Activated CD4-positive, alpha-beta T cell treated with anti-CD3 and anti-CD28 coated beads, Interleukin-2, amount 10 ng/mL, durations not matched to agents 7 days and 5 days (primary cell): Measurements from ENCODE around the gene RB1. TPM values are rescaled to one million over a fixed set of nuclear protein-coding genes. Genes with fewer than 3 reads are reported as not detected.

Source experiments
- CTCF ChIA-PET: fragments of 350-600 bp; sonication (Branson Sonifier 250); formaldehyde crosslinking; loops from one replicate; lab custom pipeline; 2021; ENCODE audit warnings: antibody characterized with exemption; lab: Charles Lee
- POLR2A ChIA-PET: fragments of 350-600 bp; sonication (Branson Sonifier 250); formaldehyde crosslinking; loops from one replicate; lab custom pipeline; 2021; ENCODE audit warnings: antibody characterized with exemption; lab: Charles Lee
- DNase-seq: peaks from one replicate; pipeline ENCODE4 v3.0.0-alpha.2; 2020
- H3K27ac Mint-ChIP-seq: one replicate; pipeline ENCODE4 v1.8.0; 2021; ENCODE audit warnings: mild to moderate bottlenecking, moderate library complexity, mixed read lengths
- H3K27me3 Mint-ChIP-seq: one replicate; pipeline ENCODE4 v1.8.0; 2021; ENCODE audit warnings: mixed read lengths
- H3K36me3 Mint-ChIP-seq: one replicate; pipeline ENCODE4 v1.8.0; 2021; ENCODE audit warnings: low read depth, mixed read lengths
- H3K4me1 Mint-ChIP-seq: one replicate; pipeline ENCODE4 v1.8.0; 2021; ENCODE audit warnings: mixed read lengths
- H3K4me3 Mint-ChIP-seq: one replicate; pipeline ENCODE4 v1.8.0; 2021; ENCODE audit warnings: mild to moderate bottlenecking, moderate library complexity, mixed read lengths
- H3K9me3 Mint-ChIP-seq: one replicate; pipeline ENCODE4 v1.8.0; 2021; ENCODE audit warnings: mixed read lengths
- total RNA-seq, 2 experiments: library from RNA; stranded (reverse); gene quantifications; one replicate each; pipeline ENCODE4 v1.2.3, GENCODE V29; 2021

The RB1 gene
- total RNA-seq, 2 experiments from 2014 or later = 47.1 to 61.5 TPM

GRCh38 chr13:48496271-48497161 lies 193.0 kb downstream of the RB1 start:
- H3K4me1 Mint-ChIP-seq = peaks cover 62% of the 10 kb centered on the region
- peak overlapping the region; percentile 79 for H3K27ac Mint-ChIP-seq
- peak overlapping the region; percentile 48 for H3K4me3 Mint-ChIP-seq
- POLR2A ChIA-PET = no interaction called here
- no peaks in the 10 kb centered on the region for H3K9me3 Mint-ChIP-seq
- peak; percentile 75 for DNase-seq
- no peaks in the 10 kb centered on the region for H3K27me3 Mint-ChIP-seq
- H3K36me3 Mint-ChIP-seq = peaks cover 41% of the 10 kb centered on the region
- CTCF ChIA-PET = interaction anchor here (0.6 to 1.4 kb wide), 4 partner anchors 9 to 101 kb away, joined by 3 to 4 read pairs (median 3); no protein-coding TSS in a partner anchor

GRCh38 chr13:48497669-48498068 lies 194.1 kb downstream of the RB1 start:
- Mint-ChIP-seq H3K36me3 (peaks cover 49% of the 10 kb centered on the region), H3K27me3 (no peaks in the 10 kb centered on the region), H3K4me1 (peaks cover 71% of the 10 kb centered on the region), H3K27ac (peak overlapping the region; percentile 76), H3K9me3 (peaks cover 3% of the 10 kb centered on the region), H3K4me3 (no peak overlapping the region)
- ChIA-PET POLR2A (no interaction called here), CTCF (interaction anchor here (1.0 to 1.7 kb wide), 4 partner anchors 8 to 254 kb away, joined by 3 to 7 read pairs (median 3); no protein-coding TSS in a partner anchor)
- DNase-seq = no peak

GRCh38 chr13:48500652-48501197 lies 197.2 kb downstream of the RB1 start:
- Mint-ChIP-seq H3K4me1 (peaks cover 91% of the 10 kb centered on the region), H3K36me3 (peaks cover 76% of the 10 kb centered on the region)

GRCh38 chr13:48501705-48502104 lies 198.2 kb downstream of the RB1 start:
- H3K4me1 Mint-ChIP-seq = peaks cover 93% of the 10 kb centered on the region
- peaks cover 82% of the 10 kb centered on the region for H3K36me3 Mint-ChIP-seq
- DNase-seq = no peak
- H3K4me3 Mint-ChIP-seq = no peak overlapping the region
- H3K27ac Mint-ChIP-seq = no peak overlapping the region
- H3K9me3 Mint-ChIP-seq = peaks cover 18% of the 10 kb centered on the region
- no peaks in the 10 kb centered on the region for H3K27me3 Mint-ChIP-seq
- CTCF ChIA-PET = interaction anchor here (0.9 kb wide), 1 partner anchor 61 kb away, joined by 3 read pairs; no protein-coding TSS in a partner anchor
- POLR2A ChIA-PET = no interaction called here

More at GRCh38 chr13:48500652-48501197, 197.2 kb downstream of the RB1 start:
- ChIA-PET POLR2A (no interaction called here), CTCF (interaction anchor here (0.9 kb wide), 1 partner anchor 62 kb away, joined by 3 read pairs; no protein-coding TSS in a partner anchor)
- H3K4me3 Mint-ChIP-seq = no peak overlapping the region
- DNase-seq = no peak
- H3K27ac Mint-ChIP-seq = no peak overlapping the region
- peaks cover 16% of the 10 kb centered on the region for H3K9me3 Mint-ChIP-seq
- H3K27me3 Mint-ChIP-seq = no peaks in the 10 kb centered on the region

- Mint-ChIP-seq H3K4me3 (no peak overlapping the region), H3K36me3 (peaks cover 88% of the 10 kb centered on the region), H3K27me3 (no peaks in the 10 kb centered on the region), H3K9me3 (peaks cover 24% of the 10 kb centered on the region), H3K27ac (peak overlapping the region; percentile 64), H3K4me1 (peaks cover 92% of the 10 kb centered on the region)
- POLR2A ChIA-PET = no interaction called here
- no peak for DNase-seq
- CTCF ChIA-PET = interaction anchor here (0.7 to 1.0 kb wide), 2 partner anchors 9 to 478 kb away, joined by 3 read pairs; no protein-coding TSS in a partner anchor
Observed at GRCh38 chr13:48502601-48503319, 199.2 kb downstream of the RB1 start.

- ChIA-PET POLR2A (interaction anchor here (1.6 kb wide), 1 partner anchor 28 kb away, joined by 8 read pairs; the partner anchor contains the start of gene RCBTB2), CTCF (interaction anchor here (0.6 to 1.7 kb wide), 8 partner anchors 17 to 1513 kb away, joined by 3 to 5 read pairs (median 4); no protein-coding TSS in a partner anchor)
- H3K4me1 Mint-ChIP-seq = peaks cover 87% of the 10 kb centered on the region
- peaks cover 28% of the 10 kb centered on the region for H3K9me3 Mint-ChIP-seq
- no peak for DNase-seq
- H3K4me3 Mint-ChIP-seq = no peak overlapping the region
- H3K36me3 Mint-ChIP-seq = peaks cover 87% of the 10 kb centered on the region
- no peaks in the 10 kb centered on the region for H3K27me3 Mint-ChIP-seq
- H3K27ac Mint-ChIP-seq = peak overlapping the region; percentile 98
Observed at GRCh38 chr13:48504606-48505005, 201.1 kb downstream of the RB1 start.

GRCh38 chr13:48505012-48505411 lies 201.5 kb downstream of the RB1 start:
- DNase-seq = peak; percentile 48
- ChIA-PET CTCF (interaction anchor here (0.6 to 1.7 kb wide), 9 partner anchors 8 to 1512 kb away, joined by 3 to 5 read pairs (median 4); no protein-coding TSS in a partner anchor), POLR2A (interaction anchor here (1.6 kb wide), 1 partner anchor 27 kb away, joined by 8 read pairs; the partner anchor contains the start of gene RCBTB2)
- Mint-ChIP-seq H3K27ac (peak overlapping the region; percentile 98), H3K4me3 (peak overlapping the region; percentile 3), H3K27me3 (no peaks in the 10 kb centered on the region), H3K9me3 (peaks cover 28% of the 10 kb centered on the region), H3K36me3 (peaks cover 87% of the 10 kb centered on the region), H3K4me1 (peaks cover 87% of the 10 kb centered on the region)

GRCh38 chr13:48505597-48506091 lies 202.1 kb downstream of the RB1 start:
- H3K36me3 Mint-ChIP-seq = peaks cover 87% of the 10 kb centered on the region
- peak overlapping the region; percentile 98 for H3K27ac Mint-ChIP-seq
- H3K9me3 Mint-ChIP-seq = peaks cover 28% of the 10 kb centered on the region
- POLR2A ChIA-PET = interaction anchor here (0.7 to 1.6 kb wide), 2 partner anchors 13 to 27 kb away, joined by 8 to 13 read pairs; partner anchors contain the start of gene RCBTB2
- peaks cover 89% of the 10 kb centered on the region for H3K4me1 Mint-ChIP-seq
- H3K4me3 Mint-ChIP-seq = peak overlapping the region; percentile 63
- no peaks in the 10 kb centered on the region for H3K27me3 Mint-ChIP-seq
- CTCF ChIA-PET = interaction anchor here (0.9 to 1.7 kb wide), 4 partner anchors 8 to 468 kb away, joined by 3 to 5 read pairs (median 4); no protein-coding TSS in a partner anchor
- DNase-seq = peak; percentile 82

GRCh38 chr13:48506092-48506701 lies 202.6 kb downstream of the RB1 start:
- Mint-ChIP-seq H3K4me1 (peaks cover 85% of the 10 kb centered on the region), H3K4me3 (peak overlapping the region; percentile 63), H3K27me3 (no peaks in the 10 kb centered on the region), H3K36me3 (peaks cover 84% of the 10 kb centered on the region), H3K27ac (peak overlapping the region; percentile 98), H3K9me3 (peaks cover 28% of the 10 kb centered on the region)
- CTCF ChIA-PET = interaction anchor here (0.8 to 1.7 kb wide), 4 partner anchors 9 to 468 kb away, joined by 3 to 5 read pairs (median 3); no protein-coding TSS in a partner anchor
- DNase-seq = no peak
- POLR2A ChIA-PET = interaction anchor here (0.7 to 1.6 kb wide), 2 partner anchors 14 to 26 kb away, joined by 8 to 13 read pairs; partner anchors contain the start of gene RCBTB2

- no peak for DNase-seq
- Mint-ChIP-seq H3K9me3 (peaks cover 28% of the 10 kb centered on the region), H3K27ac (peak overlapping the region; percentile 98), H3K4me3 (no peak overlapping the region), H3K27me3 (no peaks in the 10 kb centered on the region), H3K4me1 (peaks cover 80% of the 10 kb centered on the region), H3K36me3 (peaks cover 83% of the 10 kb centered on the region)
- CTCF ChIA-PET = interaction anchor here (0.8 to 1.1 kb wide), 4 partner anchors 9 to 469 kb away, joined by 3 to 4 read pairs (median 3); no protein-coding TSS in a partner anchor
- POLR2A ChIA-PET = no interaction called here
Observed at GRCh38 chr13:48507021-48507420, 203.5 kb downstream of the RB1 start.

GRCh38 chr13:48508011-48508410 lies 204.5 kb downstream of the RB1 start:
- Mint-ChIP-seq H3K4me3 (no peak overlapping the region), H3K36me3 (peaks cover 83% of the 10 kb centered on the region), H3K27ac (no peak overlapping the region), H3K4me1 (peaks cover 73% of the 10 kb centered on the region), H3K27me3 (no peaks in the 10 kb centered on the region), H3K9me3 (peaks cover 21% of the 10 kb centered on the region)
- DNase-seq = no peak
- ChIA-PET CTCF (interaction anchor here (0.9 to 1.4 kb wide), 4 partner anchors 8 to 27 kb away, joined by 3 to 4 read pairs (median 3); no protein-coding TSS in a partner anchor), POLR2A (no interaction called here)
